Hematopoietic multipotent progenitor cell treated with erythropoietin and hydrocortisone succinate and interleukin-3 and kit ligand, for 6 days (in vitro differentiated cells): Measurements from ENCODE around the gene MEI4.
"Not testable (repeated sequence)": the region's sequence is repeated elsewhere in the genome, so short reads cannot be mapped to it uniquely, and the experiment has no call there.

ENCODE experiments used
- DNase-seq: peaks from one replicate; pipeline ENCODE4 v3.0.0-alpha.2; 2015

The MEI4 gene

GRCh38 chr6:77652739-77653138 is at the start of gene MEI4:
MEI4 (plus strand) TSS chr6:77653039; CDS start chr6:77690672, 37,633 bp downstream.
- no peak for DNase-seq

GRCh38 chr6:77604476-77604875 is 48.4 kb upstream of the MEI4 start:
- DNase-seq, result no peak

- no peak for DNase-seq
These were observed 45.8 kb upstream of the MEI4 start for GRCh38 chr6:77607004-77607403.

GRCh38 chr6:77609106-77609505 is 43.7 kb upstream of the MEI4 start:
- no peak for DNase-seq

GRCh38 chr6:77619114-77619513 is 33.7 kb upstream of the MEI4 start:
- no peak for DNase-seq

- peak; percentile 51 for DNase-seq
These were observed 32.5 kb upstream of the MEI4 start for GRCh38 chr6:77620278-77620882.

GRCh38 chr6:77624515-77624914 is 28.3 kb upstream of the MEI4 start:
- DNase-seq, result no peak

GRCh38 chr6:77626426-77626825 is 26.4 kb upstream of the MEI4 start:
- no peak for DNase-seq

GRCh38 chr6:77630014-77630413 is 22.8 kb upstream of the MEI4 start:
- no peak for DNase-seq

- no peak for DNase-seq
These were observed 19.4 kb upstream of the MEI4 start for GRCh38 chr6:77633471-77633870.

- DNase-seq, result no peak
These were observed 18.7 kb upstream of the MEI4 start for GRCh38 chr6:77633993-77634715.

- no peak for DNase-seq
These were observed 14.6 kb upstream of the MEI4 start for GRCh38 chr6:77638129-77638830.

GRCh38 chr6:77644102-77644705 is 8.6 kb upstream of the MEI4 start:
- no peak for DNase-seq

GRCh38 chr6:77650098-77650663 is 2.7 kb upstream of the MEI4 start:
- peak; percentile 74 for DNase-seq

- DNase-seq, result no peak
These were observed 977 bp downstream of the MEI4 start for GRCh38 chr6:77653816-77654215.

GRCh38 chr6:77655035-77655434 is 2.2 kb downstream of the MEI4 start:
- not testable (repeated sequence) for DNase-seq

GRCh38 chr6:77656999-77657764 is 4.3 kb downstream of the MEI4 start:
- no peak for DNase-seq

- DNase-seq, result no peak
These were observed 13.5 kb downstream of the MEI4 start for GRCh38 chr6:77666340-77666739.

- DNase-seq, result no peak
These were observed 14.0 kb downstream of the MEI4 start for GRCh38 chr6:77666846-77667245.

GRCh38 chr6:77669913-77670312 is 17.1 kb downstream of the MEI4 start:
- no peak for DNase-seq

GRCh38 chr6:77674211-77674610 is 21.4 kb downstream of the MEI4 start:
- DNase-seq, result no peak

GRCh38 chr6:77678048-77678447 is 25.2 kb downstream of the MEI4 start:
- DNase-seq, result no peak

- DNase-seq, result no peak
These were observed 30.7 kb downstream of the MEI4 start for GRCh38 chr6:77683515-77683914.
